ENCODE results near the gene SLC12A1. TPM values are rescaled to one million over a fixed set of nuclear protein-coding genes. Genes with fewer than 3 reads are reported as not detected.
A peak's percentile ranks its signal among the peaks of the same experiment; 100 is the strongest.

SLC12A1 gene
- total RNA-seq, 2 donors from 2014 or later = not detected

- intact Hi-C loops (cut with DNase I) = no loop called here
- no peak for TF ChIP-seq POLR2AphosphoS5 (IDR thresholded peaks at IDR 0.05)
- TF ChIP-seq, protein P1, sequence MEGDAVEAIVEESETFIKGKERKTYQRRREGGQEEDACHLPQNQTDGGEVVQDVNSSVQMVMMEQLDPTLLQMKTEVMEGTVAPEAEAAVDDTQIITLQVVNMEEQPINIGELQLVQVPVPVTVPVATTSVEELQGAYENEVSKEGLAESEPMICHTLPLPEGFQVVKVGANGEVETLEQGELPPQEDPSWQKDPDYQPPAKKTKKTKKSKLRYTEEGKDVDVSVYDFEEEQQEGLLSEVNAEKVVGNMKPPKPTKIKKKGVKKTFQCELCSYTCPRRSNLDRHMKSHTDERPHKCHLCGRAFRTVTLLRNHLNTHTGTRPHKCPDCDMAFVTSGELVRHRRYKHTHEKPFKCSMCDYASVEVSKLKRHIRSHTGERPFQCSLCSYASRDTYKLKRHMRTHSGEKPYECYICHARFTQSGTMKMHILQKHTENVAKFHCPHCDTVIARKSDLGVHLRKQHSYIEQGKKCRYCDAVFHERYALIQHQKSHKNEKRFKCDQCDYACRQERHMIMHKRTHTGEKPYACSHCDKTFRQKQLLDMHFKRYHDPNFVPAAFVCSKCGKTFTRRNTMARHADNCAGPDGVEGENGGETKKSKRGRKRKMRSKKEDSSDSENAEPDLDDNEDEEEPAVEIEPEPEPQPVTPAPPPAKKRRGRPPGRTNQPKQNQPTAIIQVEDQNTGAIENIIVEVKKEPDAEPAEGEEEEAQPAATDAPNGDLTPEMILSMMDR (IDR thresholded peaks at IDR 0.05) = no peak
- no peak for TF ChIP-seq POLR2A (IDR thresholded peaks at IDR 0.05)
- WGBS = 87% methylated on average over 3 of the region's 3 CpGs
- DNase-seq (ENCODE audit: low spot score) = no peak
- H3K9me3 ChIP-seq = no peaks in the 10 kb centered on the region
- no peaks in the 10 kb centered on the region for H3K27me3 ChIP-seq (replicated peaks; ENCODE audit: insufficient read depth)
- no peak overlapping the region for H3K4me3 ChIP-seq
- no peak overlapping the region for H3K27ac ChIP-seq
- H3K36me3 ChIP-seq = no peaks in the 10 kb centered on the region
- H3K4me1 ChIP-seq (replicated peaks) = no peaks in the 10 kb centered on the region
These were observed 20.6 kb upstream of the SLC12A1 start for GRCh38 chr15:48185529-48185928.

- intact Hi-C loops (cut with DNase I) = no loop called here
- TF ChIP-seq POLR2A (IDR thresholded peaks at IDR 0.05) (no peak), POLR2AphosphoS5 (IDR thresholded peaks at IDR 0.05) (no peak)
- TF ChIP-seq, protein P1 (IDR thresholded peaks at IDR 0.05) = no peak
- Histone ChIP-seq H3K9me3 (no peaks in the 10 kb centered on the region), H3K27ac (no peak overlapping the region), H3K4me1 (replicated peaks) (no peaks in the 10 kb centered on the region), H3K4me3 (no peak overlapping the region), H3K36me3 (no peaks in the 10 kb centered on the region), H3K27me3 (replicated peaks; ENCODE audit: insufficient read depth) (no peaks in the 10 kb centered on the region)
- 93% methylated on average over 3 of the region's 3 CpGs for WGBS
- DNase-seq (ENCODE audit: low spot score) = no peak
These were observed 19.8 kb upstream of the SLC12A1 start for GRCh38 chr15:48186271-48186670.

DNA sequence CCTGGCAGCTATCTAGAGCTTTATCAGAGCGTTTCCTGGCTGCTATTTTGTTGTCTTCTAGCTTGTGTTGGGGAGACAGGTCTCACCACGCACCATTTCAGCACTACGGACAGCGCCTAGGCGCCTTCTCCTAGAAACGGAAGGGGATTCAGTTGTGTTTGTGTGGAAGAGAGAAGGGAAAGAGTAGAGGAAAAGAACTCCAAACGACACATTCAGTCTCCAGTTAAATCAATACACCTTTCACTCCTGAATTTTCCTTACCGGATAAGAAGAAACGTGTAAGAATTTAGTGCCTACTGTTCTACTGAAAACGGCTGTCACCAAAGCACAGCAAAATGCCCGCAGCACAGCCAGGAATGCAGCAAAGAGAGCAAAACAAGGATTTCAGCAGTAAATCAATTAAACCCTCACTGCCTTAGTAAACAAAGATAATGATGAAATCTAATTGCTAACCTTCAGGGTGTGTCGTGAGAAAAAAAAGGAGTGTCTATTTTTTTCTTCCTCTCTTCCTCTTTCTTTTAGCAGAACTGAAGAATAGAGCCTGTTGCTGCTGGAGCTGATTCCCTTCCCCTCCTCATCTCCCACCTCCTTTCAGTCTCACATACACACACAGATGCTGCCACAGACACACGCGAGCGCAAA lies 15.0 kb upstream of the SLC12A1 start:
- Histone ChIP-seq H3K27ac (no peak overlapping the region), H3K9me3 (no peaks in the 10 kb centered on the region), H3K27me3 (replicated peaks; ENCODE audit: insufficient read depth) (no peaks in the 10 kb centered on the region), H3K4me1 (replicated peaks) (no peaks in the 10 kb centered on the region), H3K36me3 (no peaks in the 10 kb centered on the region), H3K4me3 (no peak overlapping the region)
- whole genome bisulfite sequencing = 2% methylated on average over 15 of the region's 15 CpGs
- TF ChIP-seq, protein P1 (IDR thresholded peaks at IDR 0.05) = no peak
- TF ChIP-seq POLR2A (IDR thresholded peaks at IDR 0.05) (no peak), POLR2AphosphoS5 (IDR thresholded peaks at IDR 0.05) (no peak)
- intact Hi-C loops (cut with DNase I) = no loop called here
- DNase-seq (ENCODE audit: low spot score) = peak; percentile 31

- Histone ChIP-seq H3K4me3 (no peak within 1 kb of the TSS), H3K4me1 (replicated peaks) (no peaks in the 10 kb centered on the region), H3K9me3 (no peaks in the 10 kb centered on the region), H3K27ac (no peak within 1 kb of the TSS), H3K36me3 (no peaks in the 10 kb centered on the region), H3K27me3 (replicated peaks; ENCODE audit: insufficient read depth) (no peaks in the 10 kb centered on the region)
- TF ChIP-seq, protein P1 (IDR thresholded peaks at IDR 0.05) = no peak
- TF ChIP-seq POLR2AphosphoS5 (IDR thresholded peaks at IDR 0.05) (no peak), POLR2A (IDR thresholded peaks at IDR 0.05) (no peak)
- 6% methylated on average over 31 of the region's 31 CpGs for WGBS
- intact Hi-C loops (cut with DNase I) = no loop called here
- DNase-seq (ENCODE audit: low spot score) = no peak
These were observed 14.4 kb upstream of the SLC12A1 start, which contains the start of gene CTXN2 for GRCh38 chr15:48191574-48192225. TSS of gene CTXN2 (plus strand) at chr15:48191665. CDS start at chr15:48201301, 9,636 bp downstream.

GRCh38 chr15:48202068-48202467 lies 4.0 kb upstream of the SLC12A1 start:
- no peak overlapping the region for H3K27ac ChIP-seq
- no peaks in the 10 kb centered on the region for H3K9me3 ChIP-seq
- no peak for TF ChIP-seq POLR2A (IDR thresholded peaks at IDR 0.05)
- TF ChIP-seq POLR2AphosphoS5 (IDR thresholded peaks at IDR 0.05) = no peak
- no peak for DNase-seq (ENCODE audit: low spot score)
- intact Hi-C loops (cut with DNase I) = no loop called here
- 85% methylated on average over 1 of the region's 1 CpG for WGBS
- H3K4me1 ChIP-seq (replicated peaks) = no peaks in the 10 kb centered on the region
- H3K27me3 ChIP-seq (replicated peaks; ENCODE audit: insufficient read depth) = no peaks in the 10 kb centered on the region
- no peak overlapping the region for H3K4me3 ChIP-seq
- no peaks in the 10 kb centered on the region for H3K36me3 ChIP-seq
